CMK (cell line): ENCODE measurements around the gene HARS2.
A peak's percentile ranks its signal among the peaks of the same experiment; 100 is the strongest.
"Not testable (repeated sequence)": the region's sequence is repeated elsewhere in the genome, so short reads cannot be mapped to it uniquely, and the experiment has no call there.

Experiments used
- DNase-seq: peaks from one replicate; pipeline ENCODE4 v3.0.0-alpha.2; 2010; ENCODE audit warnings: low read depth

The HARS2 gene

GRCh38 chr5:140690941-140691924, at the start of gene HARS2, which contains the start of gene HARS1:
Gene HARS2 (plus strand): TSS chr5:140691455. CDS start chr5:140691649, 194 bp downstream.
Gene HARS1 (minus strand): TSS chr5:140691370. CDS start chr5:140691304, 66 bp downstream.
- peak; percentile 88 for DNase-seq

GRCh38 chr5:140641716-140642115, 49.5 kb upstream of the HARS2 start:
- no peak for DNase-seq

GRCh38 chr5:140642718-140643117, 48.5 kb upstream of the HARS2 start:
- DNase-seq: no peak

- no peak for DNase-seq
Observed at GRCh38 chr5:140647042-140647419, 44.2 kb upstream of the HARS2 start.

GRCh38 chr5:140658870-140659269, 32.4 kb upstream of the HARS2 start:
- DNase-seq: no peak

GRCh38 chr5:140660371-140660770, 30.9 kb upstream of the HARS2 start:
- not testable (repeated sequence) for DNase-seq

- no peak for DNase-seq
Observed at GRCh38 chr5:140664030-140664358, 27.3 kb upstream of the HARS2 start.

- peak; percentile 77 for DNase-seq
Observed at GRCh38 chr5:140664359-140665119, 26.7 kb upstream of the HARS2 start, which contains the start of gene WDR55. Gene WDR55 (plus strand): TSS chr5:140664904. CDS start chr5:140664913, 9 bp downstream.

- not testable (repeated sequence) for DNase-seq
Observed at GRCh38 chr5:140671035-140671434, 20.2 kb upstream of the HARS2 start.

GRCh38 chr5:140671472-140672125, 19.7 kb upstream of the HARS2 start:
- no peak for DNase-seq

- no peak for DNase-seq
Observed at GRCh38 chr5:140672455-140673186, 18.6 kb upstream of the HARS2 start.

GRCh38 chr5:140673187-140673976, 17.9 kb upstream of the HARS2 start, which contains the start of gene DND1:
Gene DND1 (minus strand): TSS chr5:140673576. CDS start chr5:140673542, 34 bp downstream.
- DNase-seq: no peak

- DNase-seq: no peak
Observed at GRCh38 chr5:140674211-140674610, 17.0 kb upstream of the HARS2 start.

GRCh38 chr5:140674629-140675028, 16.6 kb upstream of the HARS2 start:
- no peak for DNase-seq

GRCh38 chr5:140677947-140678346, 13.3 kb upstream of the HARS2 start:
- no peak for DNase-seq

- no peak for DNase-seq
Observed at GRCh38 chr5:140678993-140679392, 12.3 kb upstream of the HARS2 start.

GRCh38 chr5:140690376-140690932, 801 bp upstream of the HARS2 start:
- DNase-seq: no peak

- no peak for DNase-seq
Observed at GRCh38 chr5:140694276-140694675, 3.0 kb downstream of the HARS2 start.

GRCh38 chr5:140696891-140697492, 5.7 kb downstream of the HARS2 start:
- DNase-seq: no peak
